ENCODE results near the gene MRPL28. TPM values are rescaled to one million over a fixed set of nuclear protein-coding genes. Genes with fewer than 3 reads are reported as not detected.
A peak's percentile ranks its signal among the peaks of the same experiment; 100 is the strongest.

The MRPL28 gene
- total RNA-seq, 4 donors from 2014 or later = 55.1 to 70.8 (median 61.6) TPM

GRCh38 chr16:325375-326145 lies 44.8 kb downstream of the MRPL28 start:
- no peak for TF ChIP-seq POLR2A (IDR thresholded peaks at IDR 0.05)
- no peak for DNase-seq (ENCODE audit: low spot score in 2 of 2)
- intact Hi-C loops (cut with DNase I; ENCODE audit: low total_unique reads) = no loop called here
- WGBS, 2 donors = 85 to 89% methylated on average over 26 to 28 of the region's 28 CpGs
- no peak overlapping the region for H3K4me3 ChIP-seq (ENCODE audit: low read depth, poor library complexity, severe bottlenecking)

- TF ChIP-seq CTCF (IDR thresholded peaks at IDR 0.05) (no peak), POLR2A (IDR thresholded peaks at IDR 0.05) (no peak)
- 52 to 81% methylated on average over 35 to 55 of the region's 55 CpGs for WGBS, 2 donors
- intact Hi-C loops (cut with DNase I; ENCODE audit: low total_unique reads) = no loop called here
- H3K4me3 ChIP-seq (ENCODE audit: low read depth, poor library complexity, severe bottlenecking) = no peak overlapping the region
- DNase-seq (ENCODE audit: low spot score in 2 of 2) = peak in 1 of 2 donors; percentile 26
Observed at GRCh38 chr16:324451-325334, 45.6 kb downstream of the MRPL28 start.

- TF ChIP-seq CTCF (IDR thresholded peaks at IDR 0.05) (no peak), POLR2A (IDR thresholded peaks at IDR 0.05) (no peak)
- no peak for DNase-seq (ENCODE audit: low spot score in 2 of 2)
- 91 to 92% methylated on average over 11 to 15 of the region's 17 CpGs for WGBS, 2 donors
- no peak overlapping the region for H3K4me3 ChIP-seq (ENCODE audit: low read depth, poor library complexity, severe bottlenecking)
- intact Hi-C loops (cut with DNase I; ENCODE audit: low total_unique reads) = no loop called here
Observed at GRCh38 chr16:324201-324450, 46.2 kb downstream of the MRPL28 start.

- DNase-seq (ENCODE audit: low spot score in 2 of 2) = no peak
- no peak overlapping the region for H3K4me3 ChIP-seq (ENCODE audit: low read depth, poor library complexity, severe bottlenecking)
- intact Hi-C loops (cut with DNase I; ENCODE audit: low total_unique reads) = no loop called here
- 88 to 95% methylated on average over 12 to 13 of the region's 13 CpGs for WGBS, 2 donors
- TF ChIP-seq CTCF (IDR thresholded peaks at IDR 0.05) (no peak), POLR2A (IDR thresholded peaks at IDR 0.05) (no peak)
Observed at GRCh38 chr16:322476-323143, 47.7 kb downstream of the MRPL28 start.

- TF ChIP-seq CTCF (IDR thresholded peaks at IDR 0.05) (no peak), POLR2A (IDR thresholded peaks at IDR 0.05) (no peak)
- intact Hi-C loops (cut with DNase I; ENCODE audit: low total_unique reads) = no loop called here
- DNase-seq (ENCODE audit: low spot score in 2 of 2) = no peak
- no peak overlapping the region for H3K4me3 ChIP-seq (ENCODE audit: low read depth, poor library complexity, severe bottlenecking)
- 65 to 72% methylated on average over 9 of the region's 9 CpGs for WGBS, 2 donors
Observed at GRCh38 chr16:321532-321931, 48.8 kb downstream of the MRPL28 start.

- intact Hi-C loops (cut with DNase I; ENCODE audit: low total_unique reads) = no loop called here
- no peak for DNase-seq (ENCODE audit: low spot score in 2 of 2)
- 93% methylated on average over 5 of the region's 5 CpGs for WGBS, 2 donors
- no peak overlapping the region for H3K4me3 ChIP-seq (ENCODE audit: low read depth, poor library complexity, severe bottlenecking)
- TF ChIP-seq POLR2A (IDR thresholded peaks at IDR 0.05) (no peak), CTCF (IDR thresholded peaks at IDR 0.05) (no peak)
Observed at GRCh38 chr16:320206-320605, 50.1 kb downstream of the MRPL28 start.
